ENCODE measurements around the gene PBX1.

Gene PBX1

DNA sequence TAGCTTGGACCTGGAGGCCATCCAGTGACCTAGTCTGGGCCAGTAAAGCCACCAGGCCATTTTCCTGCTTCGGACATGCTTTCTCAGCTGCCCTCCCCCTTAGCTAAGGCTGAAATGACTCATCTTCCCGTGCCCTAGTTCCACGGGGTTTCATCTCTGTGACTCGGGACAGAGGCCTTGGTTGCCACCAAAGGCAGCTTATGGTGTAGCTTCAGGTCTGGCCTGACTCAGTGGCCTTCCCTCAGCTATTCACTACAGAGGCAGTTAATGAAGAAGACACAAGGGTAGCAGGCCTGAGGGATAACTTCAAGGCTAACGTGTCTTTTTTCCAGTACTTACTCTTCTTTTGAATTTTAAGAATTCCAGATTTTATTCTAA is 82.4 kb downstream of the PBX1 start:
- H3K14ac ChIP-seq (ENCODE audit: low read length): no peak overlapping the region
- WGBS, 2 donors (ENCODE audit: extremely low coverage in 2 of 2, insufficient read length in 2 of 2, insufficient replicate concordance in 1 of 2): no CpG with 5 or more reads among the region's 5 CpGs
- no peak overlapping the region for H3K23ac ChIP-seq (ENCODE audit: low read depth, low read length, poor library complexity)
- no peak overlapping the region for H4K8ac ChIP-seq (ENCODE audit: low read depth, low read length)
- no peak overlapping the region for H3K18ac ChIP-seq (ENCODE audit: low read length)
- H2BK12ac ChIP-seq (ENCODE audit: low read length): no peak overlapping the region
- H3K27ac ChIP-seq (replicated peaks; ENCODE audit: low read length): no peak overlapping the region
- no peak overlapping the region for H3K9ac ChIP-seq (ENCODE audit: low read depth, low read length, poor library complexity)
- H3K4me2 ChIP-seq (ENCODE audit: insufficient read depth, low read length, poor library complexity, severe bottlenecking): no peak overlapping the region
- no peak overlapping the region for H3K4me3 ChIP-seq (ENCODE audit: low read length in 2 of 2)
- H3K4ac ChIP-seq (ENCODE audit: low read length): no peak overlapping the region
- no peak overlapping the region for H2BK5ac ChIP-seq (ENCODE audit: low read length)
- no peak overlapping the region for H2AK5ac ChIP-seq (ENCODE audit: low read depth, low read length)
- no peak for DNase-seq (ENCODE audit: low spot score)
- H4K91ac ChIP-seq (ENCODE audit: low read depth, low read length, poor library complexity): no peak overlapping the region
- H3K36me3 ChIP-seq (replicated peaks in 1 of 2; ENCODE audit: control insufficient read depth in 2 of 2, insufficient read depth in 2 of 2, low read length in 2 of 2): peaks cover 0 to 23% of the 10 kb centered on the region in 2 donors
- no peak overlapping the region for H2AFZ ChIP-seq (ENCODE audit: low read length)
- no peaks in the 10 kb centered on the region for H3K27me3 ChIP-seq (ENCODE audit: control insufficient read depth in 3 of 3, insufficient read depth in 3 of 3, low read depth in 1 of 3, low read length in 3 of 3)
- no peak overlapping the region for H2BK15ac ChIP-seq (ENCODE audit: low read length)
- peaks cover 0 to 7% of the 10 kb centered on the region in 2 donors for H3K9me3 ChIP-seq (replicated peaks in 1 of 2; ENCODE audit: control insufficient read depth in 2 of 2, insufficient read depth in 1 of 2, low read depth in 1 of 2, low read length in 2 of 2)
- H3K4me1 ChIP-seq (ENCODE audit: control insufficient read depth in 2 of 2, insufficient read depth in 1 of 2, low read depth in 1 of 2, low read length in 2 of 2): peaks cover 29 to 52% of the 10 kb centered on the region in 2 donors
- no peak overlapping the region for H2BK120ac ChIP-seq (ENCODE audit: low read depth, low read length)
- no peaks in the 10 kb centered on the region for H3K79me1 ChIP-seq (ENCODE audit: low read depth, low read length)

DNA sequence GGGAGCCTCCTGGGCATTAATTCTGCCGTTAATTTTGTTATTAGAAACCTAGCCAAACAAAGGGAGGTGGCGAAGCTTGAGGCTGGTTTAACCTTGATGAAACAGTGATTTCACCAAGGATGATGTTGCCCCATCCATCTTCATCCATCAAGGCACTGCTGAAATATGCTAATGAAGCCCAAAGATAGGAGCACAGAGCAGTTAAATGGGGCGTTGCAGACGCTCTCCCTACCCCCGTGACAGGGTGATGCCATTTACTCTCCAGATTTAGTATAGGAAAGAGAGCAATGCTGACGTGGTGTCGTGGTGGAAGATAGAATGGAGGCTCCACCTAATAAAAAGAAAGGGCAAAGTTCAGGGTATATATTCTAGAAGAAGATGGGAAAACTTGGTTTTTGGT is 84.0 kb downstream of the PBX1 start:
- Histone ChIP-seq H3K79me1 (ENCODE audit: low read depth, low read length) (no peaks in the 10 kb centered on the region), H3K27me3 (ENCODE audit: control insufficient read depth in 3 of 3, insufficient read depth in 3 of 3, low read depth in 1 of 3, low read length in 3 of 3) (no peaks in the 10 kb centered on the region), H3K4me3 (ENCODE audit: low read length in 2 of 2) (no peak overlapping the region), H3K4me1 (ENCODE audit: control insufficient read depth in 2 of 2, insufficient read depth in 1 of 2, low read depth in 1 of 2, low read length in 2 of 2) (peaks cover 25 to 49% of the 10 kb centered on the region in 2 donors), H4K91ac (ENCODE audit: low read depth, low read length, poor library complexity) (no peak overlapping the region), H3K23ac (ENCODE audit: low read depth, low read length, poor library complexity) (no peak overlapping the region), H2AFZ (ENCODE audit: low read length) (no peak overlapping the region), H3K4me2 (ENCODE audit: insufficient read depth, low read length, poor library complexity, severe bottlenecking) (no peak overlapping the region), H3K9ac (ENCODE audit: low read depth, low read length, poor library complexity) (no peak overlapping the region), H2BK15ac (ENCODE audit: low read length) (no peak overlapping the region), H2BK5ac (ENCODE audit: low read length) (no peak overlapping the region), H2AK5ac (ENCODE audit: low read depth, low read length) (no peak overlapping the region), H3K36me3 (replicated peaks in 1 of 2; ENCODE audit: control insufficient read depth in 2 of 2, insufficient read depth in 2 of 2, low read length in 2 of 2) (peaks cover 0 to 23% of the 10 kb centered on the region in 2 donors), H4K8ac (ENCODE audit: low read depth, low read length) (no peak overlapping the region), H3K27ac (replicated peaks; ENCODE audit: low read length) (no peak overlapping the region), H2BK12ac (ENCODE audit: low read length) (no peak overlapping the region), H2BK120ac (ENCODE audit: low read depth, low read length) (no peak overlapping the region), H3K9me3 (replicated peaks in 1 of 2; ENCODE audit: control insufficient read depth in 2 of 2, insufficient read depth in 1 of 2, low read depth in 1 of 2, low read length in 2 of 2) (peaks cover 0 to 7% of the 10 kb centered on the region in 2 donors), H3K18ac (ENCODE audit: low read length) (no peak overlapping the region), H3K4ac (ENCODE audit: low read length) (no peak overlapping the region), H3K14ac (ENCODE audit: low read length) (no peak overlapping the region)
- DNase-seq (ENCODE audit: low spot score): no peak
- no CpG with 5 or more reads among the region's 7 CpGs for WGBS, 2 donors (ENCODE audit: extremely low coverage in 2 of 2, insufficient read length in 2 of 2, insufficient replicate concordance in 1 of 2)

DNA sequence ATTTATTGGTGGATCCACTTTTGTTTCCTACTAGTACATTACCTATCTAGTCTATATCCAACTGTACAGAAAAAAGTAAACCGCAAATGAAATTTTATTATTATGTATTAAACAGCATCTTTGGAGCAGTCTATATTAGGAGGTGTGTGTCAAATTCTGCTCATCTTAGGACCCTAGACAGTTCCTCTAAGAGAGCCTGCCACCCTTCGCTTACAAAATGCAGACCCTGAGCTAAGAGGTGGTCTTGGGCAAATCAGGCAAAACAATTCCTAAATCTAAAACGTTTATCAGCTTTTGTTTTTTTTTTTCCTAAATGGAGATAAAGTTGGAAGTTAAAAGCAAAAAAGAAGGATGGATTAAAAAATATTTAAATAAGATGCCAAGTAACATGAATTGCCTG is 85.3 kb downstream of the PBX1 start:
- H4K91ac ChIP-seq (ENCODE audit: low read depth, low read length, poor library complexity): no peak overlapping the region
- no peak overlapping the region for H2BK12ac ChIP-seq (ENCODE audit: low read length)
- H3K79me1 ChIP-seq (ENCODE audit: low read depth, low read length): no peaks in the 10 kb centered on the region
- H3K23ac ChIP-seq (ENCODE audit: low read depth, low read length, poor library complexity): no peak overlapping the region
- no peak overlapping the region for H3K27ac ChIP-seq (replicated peaks; ENCODE audit: low read length)
- no peak for DNase-seq (ENCODE audit: low spot score)
- peaks cover 19 to 47% of the 10 kb centered on the region in 2 donors for H3K4me1 ChIP-seq (ENCODE audit: control insufficient read depth in 2 of 2, insufficient read depth in 1 of 2, low read depth in 1 of 2, low read length in 2 of 2)
- H3K4me2 ChIP-seq (ENCODE audit: insufficient read depth, low read length, poor library complexity, severe bottlenecking): no peak overlapping the region
- peaks cover 0 to 7% of the 10 kb centered on the region in 2 donors for H3K9me3 ChIP-seq (replicated peaks in 1 of 2; ENCODE audit: control insufficient read depth in 2 of 2, insufficient read depth in 1 of 2, low read depth in 1 of 2, low read length in 2 of 2)
- no peak overlapping the region for H2BK120ac ChIP-seq (ENCODE audit: low read depth, low read length)
- H3K36me3 ChIP-seq (replicated peaks in 1 of 2; ENCODE audit: control insufficient read depth in 2 of 2, insufficient read depth in 2 of 2, low read length in 2 of 2): peaks cover 0 to 23% of the 10 kb centered on the region in 2 donors
- no CpG with 5 or more reads among the region's 3 CpGs for WGBS, 2 donors (ENCODE audit: extremely low coverage in 2 of 2, insufficient read length in 2 of 2, insufficient replicate concordance in 1 of 2)
- H3K27me3 ChIP-seq (ENCODE audit: control insufficient read depth in 3 of 3, insufficient read depth in 3 of 3, low read depth in 1 of 3, low read length in 3 of 3): no peaks in the 10 kb centered on the region
- H3K4ac ChIP-seq (ENCODE audit: low read length): no peak overlapping the region
- H2AFZ ChIP-seq (ENCODE audit: low read length): no peak overlapping the region
- no peak overlapping the region for H3K4me3 ChIP-seq (ENCODE audit: low read length in 2 of 2)
- H4K8ac ChIP-seq (ENCODE audit: low read depth, low read length): no peak overlapping the region
- H3K9ac ChIP-seq (ENCODE audit: low read depth, low read length, poor library complexity): no peak overlapping the region
- no peak overlapping the region for H3K14ac ChIP-seq (ENCODE audit: low read length)
- no peak overlapping the region for H2BK15ac ChIP-seq (ENCODE audit: low read length)
- H2AK5ac ChIP-seq (ENCODE audit: low read depth, low read length): no peak overlapping the region
- H3K18ac ChIP-seq (ENCODE audit: low read length): no peak overlapping the region
- H2BK5ac ChIP-seq (ENCODE audit: low read length): no peak overlapping the region

DNA sequence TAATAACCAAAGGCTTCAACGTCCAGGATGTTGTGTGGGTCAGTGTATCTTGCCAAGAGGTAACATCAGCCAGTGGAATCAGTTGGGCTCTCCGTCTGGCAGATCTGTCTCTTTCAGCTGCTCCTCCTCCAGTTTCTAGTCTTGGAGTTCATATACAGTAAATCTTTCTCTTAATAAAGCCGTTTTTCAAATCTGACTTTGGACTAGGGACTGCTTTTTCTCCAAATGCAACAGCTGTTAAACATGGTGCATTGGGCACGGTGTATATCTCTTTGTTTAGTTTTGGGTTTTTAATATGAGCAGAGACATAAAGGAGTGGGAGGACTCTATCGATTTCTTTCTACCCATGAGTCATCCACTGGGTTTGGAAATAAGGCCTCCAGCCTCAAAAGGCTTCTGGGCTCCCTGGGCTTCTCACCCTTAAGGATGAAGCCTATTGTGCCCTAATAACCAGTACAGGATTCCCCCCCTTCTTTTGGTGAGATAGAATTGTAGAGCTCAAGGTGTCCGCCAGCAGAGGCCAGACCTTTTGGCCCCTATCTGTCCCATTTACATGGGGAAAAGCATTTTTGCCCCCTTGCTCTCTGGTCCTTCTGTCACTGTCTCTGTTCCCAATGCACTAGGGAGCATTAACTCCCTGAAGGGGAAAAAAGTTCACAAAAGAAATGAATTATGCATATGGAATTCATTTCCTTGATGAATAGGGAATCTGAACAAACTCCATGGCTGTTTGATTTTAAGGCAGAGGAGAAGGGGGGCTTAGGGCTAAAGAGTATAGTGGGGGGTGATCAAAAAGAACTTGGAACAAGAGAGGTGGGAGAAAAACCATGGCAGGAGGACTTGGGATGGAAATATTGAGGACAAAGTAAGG is 86.0 kb downstream of the PBX1 start:
- Histone ChIP-seq H3K14ac (ENCODE audit: low read length) (no peak overlapping the region), H3K79me1 (ENCODE audit: low read depth, low read length) (no peaks in the 10 kb centered on the region)

More for the DNA sequence above, 86.0 kb downstream of the PBX1 start:
- no peak overlapping the region for H4K91ac ChIP-seq (ENCODE audit: low read depth, low read length, poor library complexity)
- no peak overlapping the region for H2AFZ ChIP-seq (ENCODE audit: low read length)
- peaks cover 0 to 23% of the 10 kb centered on the region in 2 donors for H3K36me3 ChIP-seq (replicated peaks in 1 of 2; ENCODE audit: control insufficient read depth in 2 of 2, insufficient read depth in 2 of 2, low read length in 2 of 2)
- H2BK12ac ChIP-seq (ENCODE audit: low read length): no peak overlapping the region
- peaks cover 0 to 7% of the 10 kb centered on the region in 2 donors for H3K9me3 ChIP-seq (replicated peaks in 1 of 2; ENCODE audit: control insufficient read depth in 2 of 2, insufficient read depth in 1 of 2, low read depth in 1 of 2, low read length in 2 of 2)
- H2AK5ac ChIP-seq (ENCODE audit: low read depth, low read length): no peak overlapping the region
- H2BK120ac ChIP-seq (ENCODE audit: low read depth, low read length): no peak overlapping the region
- no CpG with 5 or more reads among the region's 6 CpGs for WGBS, 2 donors (ENCODE audit: extremely low coverage in 2 of 2, insufficient read length in 2 of 2, insufficient replicate concordance in 1 of 2)
- H3K4me3 ChIP-seq (ENCODE audit: low read length in 2 of 2): no peak overlapping the region
- no peak overlapping the region for H3K18ac ChIP-seq (ENCODE audit: low read length)
- no peak for DNase-seq (ENCODE audit: low spot score)
- no peak overlapping the region for H2BK5ac ChIP-seq (ENCODE audit: low read length)
- no peak overlapping the region for H3K4ac ChIP-seq (ENCODE audit: low read length)
- peaks cover 19 to 48% of the 10 kb centered on the region in 2 donors for H3K4me1 ChIP-seq (ENCODE audit: control insufficient read depth in 2 of 2, insufficient read depth in 1 of 2, low read depth in 1 of 2, low read length in 2 of 2)
- H3K4me2 ChIP-seq (ENCODE audit: insufficient read depth, low read length, poor library complexity, severe bottlenecking): no peak overlapping the region
- H3K9ac ChIP-seq (ENCODE audit: low read depth, low read length, poor library complexity): no peak overlapping the region
- no peak overlapping the region for H4K8ac ChIP-seq (ENCODE audit: low read depth, low read length)
- H3K27me3 ChIP-seq (ENCODE audit: control insufficient read depth in 3 of 3, insufficient read depth in 3 of 3, low read depth in 1 of 3, low read length in 3 of 3): no peaks in the 10 kb centered on the region
- H3K27ac ChIP-seq (replicated peaks; ENCODE audit: low read length): no peak overlapping the region
- H3K23ac ChIP-seq (ENCODE audit: low read depth, low read length, poor library complexity): no peak overlapping the region
- no peak overlapping the region for H2BK15ac ChIP-seq (ENCODE audit: low read length)
